ENCODE measurements around the gene ABCA5.
"Not testable (repeated sequence)": the region's sequence is repeated elsewhere in the genome, so short reads cannot be mapped to it uniquely, and the experiment has no call there.

ABCA5 gene

DNA sequence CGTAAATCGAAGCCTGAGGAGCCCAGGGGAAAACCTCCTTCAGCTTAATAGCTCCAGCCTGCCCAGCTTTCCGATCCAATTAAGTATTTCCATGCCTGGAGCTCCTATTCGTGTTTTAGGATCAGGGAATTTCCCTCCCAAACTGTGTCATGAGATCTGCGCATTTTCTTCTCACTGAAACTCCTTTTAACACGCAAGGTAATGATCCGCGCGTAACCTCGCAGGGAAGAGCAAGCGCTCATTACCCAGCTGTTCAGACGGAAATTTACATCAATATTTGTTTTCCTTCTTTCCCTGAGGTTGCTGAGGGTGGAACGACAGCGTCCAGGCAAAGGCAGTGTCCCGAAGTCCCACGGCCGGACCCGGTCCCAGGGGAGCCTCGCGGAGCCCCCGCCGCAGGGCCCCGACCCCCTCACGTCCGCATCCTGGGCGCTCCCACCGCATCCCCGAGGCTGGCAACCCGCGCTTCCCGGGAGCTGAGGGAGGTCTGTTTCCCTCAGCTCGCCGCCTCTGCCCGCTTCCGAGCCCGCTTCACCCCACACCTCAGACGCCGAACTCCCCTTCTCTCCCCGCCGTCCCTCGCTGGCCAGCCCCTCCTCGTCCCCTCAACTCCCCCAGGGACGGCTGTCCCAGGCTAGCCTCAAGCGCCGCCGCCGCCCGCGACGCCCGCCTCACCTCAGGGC, 415 bp downstream of the ABCA5 start:
- no peak for DNase-seq

- DNase-seq = no peak
Measured at GRCh38 chr17:69325518-69326376, 1.2 kb downstream of the ABCA5 start.

DNA sequence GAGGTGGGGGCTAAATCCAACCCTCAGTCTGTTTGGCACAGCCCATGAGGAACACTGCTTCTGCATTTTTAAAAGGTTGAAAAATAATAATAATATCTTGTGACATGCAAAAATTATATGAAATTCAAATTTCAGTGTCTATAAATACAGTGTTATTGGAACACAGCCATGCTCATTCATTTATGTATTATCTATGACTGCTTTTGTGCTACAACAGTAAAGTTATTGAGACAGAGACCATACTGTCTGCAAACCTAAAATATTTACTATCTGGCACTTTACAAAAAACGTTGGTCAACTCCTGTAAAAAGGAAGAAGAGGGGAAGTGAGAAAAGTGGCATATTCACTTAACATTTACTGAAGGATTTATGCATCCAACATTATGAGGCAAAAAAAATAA, 3.1 kb downstream of the ABCA5 start:
- no peak for DNase-seq

- DNase-seq = no peak
Measured at GRCh38 chr17:69320908-69321238, 6.1 kb downstream of the ABCA5 start.

- DNase-seq = no peak
Measured at GRCh38 chr17:69320210-69320907, 6.6 kb downstream of the ABCA5 start.

- DNase-seq = no peak
Measured at GRCh38 chr17:69317625-69318024, 9.3 kb downstream of the ABCA5 start.

- peak; percentile 31 for DNase-seq
Measured at GRCh38 chr17:69314246-69315065, 12.5 kb downstream of the ABCA5 start.

- DNase-seq = no peak
Measured at GRCh38 chr17:69305177-69305576, 21.8 kb downstream of the ABCA5 start.

DNA sequence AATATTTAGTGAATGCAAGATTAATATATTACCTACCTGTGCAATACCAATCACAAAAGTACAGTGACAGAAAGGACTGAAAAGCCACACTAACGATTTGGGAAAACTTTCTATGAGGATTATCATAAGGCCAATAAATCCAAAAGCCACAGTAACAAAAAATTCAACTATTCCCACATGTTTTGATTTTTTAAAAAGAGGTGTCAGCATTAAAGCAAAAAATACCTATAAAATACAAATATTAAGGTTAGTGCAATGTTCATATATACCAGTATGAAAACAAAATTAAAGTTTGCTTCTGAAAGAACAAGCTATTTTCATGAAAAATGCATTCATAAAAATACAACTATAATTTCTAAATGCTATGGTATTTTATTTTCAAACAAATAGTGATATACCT, 24.3 kb downstream of the ABCA5 start:
- no peak for DNase-seq

DNA sequence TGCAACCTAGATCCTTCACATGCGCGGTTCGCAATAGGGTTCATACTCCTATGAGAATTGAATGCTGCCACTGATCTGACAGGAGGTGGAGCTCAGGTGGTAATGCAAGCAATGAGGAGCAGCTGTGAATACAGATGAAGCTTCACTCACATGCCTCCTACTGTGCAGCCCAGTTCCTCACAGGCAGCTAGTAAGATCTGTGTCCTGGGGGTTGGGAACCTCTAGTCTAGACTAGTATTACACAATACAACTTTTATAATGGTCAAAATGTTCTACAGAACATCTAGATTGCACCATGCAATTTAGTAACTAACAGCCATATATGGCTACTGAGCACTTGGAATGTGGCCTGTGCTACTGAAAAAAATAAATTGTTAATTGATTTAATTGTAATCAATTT, 26.7 kb downstream of the ABCA5 start:
- no peak for DNase-seq

- not testable (repeated sequence) for DNase-seq
Measured at GRCh38 chr17:69298120-69298722, 28.7 kb downstream of the ABCA5 start.

- DNase-seq = no peak
Measured at GRCh38 chr17:69287168-69287567, 39.8 kb downstream of the ABCA5 start.

GRCh38 chr17:69286257-69286656, 40.7 kb downstream of the ABCA5 start:
- no peak for DNase-seq

- DNase-seq = no peak
Measured at GRCh38 chr17:69284646-69285045, 42.3 kb downstream of the ABCA5 start.

DNA sequence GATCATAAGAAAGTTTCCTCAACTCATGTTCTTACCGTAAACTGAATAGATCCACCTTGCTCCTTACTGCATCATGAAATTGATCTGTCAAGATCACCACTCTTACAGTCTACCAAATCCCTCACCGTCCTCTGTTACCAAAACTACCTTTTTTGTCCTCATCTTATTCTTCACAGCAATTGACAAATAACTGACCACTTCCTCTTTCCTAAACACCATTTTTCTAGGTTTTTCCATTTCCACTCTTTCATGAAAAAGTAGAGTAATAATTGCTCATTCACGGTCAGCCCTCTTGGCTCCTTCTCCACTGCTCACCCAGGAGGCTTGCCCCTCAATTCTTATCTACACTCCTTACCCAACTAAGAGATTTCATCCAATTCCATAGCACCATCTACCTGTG, 44.9 kb downstream of the ABCA5 start:
- no peak for DNase-seq

GRCh38 chr17:69276279-69276678, 50.7 kb downstream of the ABCA5 start:
- DNase-seq = not testable (repeated sequence)

DNA sequence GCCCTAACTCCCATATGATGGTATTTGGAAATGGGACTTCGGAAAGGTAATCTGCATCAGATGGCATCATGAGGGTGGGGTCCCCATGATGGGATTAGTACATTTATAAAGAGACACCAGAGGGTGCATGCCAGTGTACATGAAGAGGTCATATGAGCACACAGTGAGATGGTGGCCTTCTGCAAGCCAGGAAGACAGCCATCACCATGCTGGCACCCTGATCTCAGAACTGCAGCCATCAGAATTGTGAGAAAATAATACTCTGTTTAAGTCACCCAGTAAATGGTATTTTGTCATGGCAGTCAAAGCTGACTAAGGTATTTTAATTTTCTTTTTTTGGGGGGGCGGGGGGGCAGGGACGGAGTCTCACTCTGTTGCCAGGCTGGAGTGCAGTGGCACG, 51.2 kb downstream of the ABCA5 start:
- no peak for DNase-seq

GRCh38 chr17:69271023-69271422, 55.9 kb downstream of the ABCA5 start:
- no peak for DNase-seq

- no peak for DNase-seq
Measured at GRCh38 chr17:69269131-69269998, 57.6 kb downstream of the ABCA5 start.

DNA sequence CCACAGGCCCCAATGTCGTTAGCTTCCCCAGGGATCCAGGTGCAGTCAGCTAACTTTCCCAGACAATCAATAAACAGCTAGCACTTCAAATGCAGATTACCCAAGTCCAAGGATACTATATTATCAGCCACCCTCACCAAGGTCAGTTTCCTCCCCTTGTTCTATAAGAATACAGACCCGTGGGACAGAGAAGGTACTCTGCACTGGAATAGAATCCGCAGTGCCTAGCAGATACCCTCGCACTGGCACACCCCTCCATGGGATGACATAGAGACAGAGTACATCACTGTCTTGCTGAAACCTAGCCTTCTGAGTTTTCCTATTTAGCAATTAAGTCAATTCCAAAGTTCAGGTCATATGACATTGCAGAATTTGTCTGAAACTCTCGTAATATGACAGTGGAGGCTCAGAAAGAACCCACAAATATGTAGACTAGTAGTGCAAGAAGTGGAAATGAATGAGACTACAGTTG, 58.4 kb downstream of the ABCA5 start:
- DNase-seq = no peak

DNA sequence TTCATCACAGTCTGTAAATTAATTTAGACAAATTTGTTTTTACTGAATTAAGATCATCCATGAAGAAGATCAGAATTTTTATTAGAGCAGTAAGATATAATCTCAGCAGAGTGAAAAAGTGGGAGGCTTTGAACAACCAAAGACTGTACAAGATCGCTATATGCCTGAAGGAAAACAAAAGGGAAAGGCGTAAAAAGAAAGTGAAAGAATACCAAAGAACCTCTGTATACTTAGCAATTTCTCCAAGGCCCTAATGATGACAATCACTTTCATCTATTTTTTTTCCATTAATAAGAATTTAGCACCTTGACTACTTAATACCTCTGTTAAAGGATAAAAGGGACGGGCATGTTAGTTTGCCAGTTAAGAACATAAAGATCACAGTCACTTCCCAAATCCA, 59.7 kb downstream of the ABCA5 start:
- DNase-seq = no peak
